Neutrophil (primary cell): ENCODE results near the gene ALDH8A1.

ENCODE experiments used
- H3K27ac ChIP-seq: fragments of 200-600 bp; sonication (generic); 2 replicates; pipeline ENCODE4 v1.5.1; 2016; ENCODE audit warnings: mild to moderate bottlenecking, moderate library complexity
- H3K27me3 ChIP-seq: fragments of 200-600 bp; sonication (generic); 2 replicates; pipeline ENCODE4 v1.6.0; 2016; ENCODE audit warnings: mild to moderate bottlenecking
- H3K36me3 ChIP-seq: fragments of 200-600 bp; sonication (generic); 2 replicates; pipeline ENCODE4 v1.5.1; 2017
- H3K4me1 ChIP-seq, 2 experiments: fragments of 200-600 bp in 1 of 2; sonication (generic) in 1 of 2; 1 replicate in 1 of 2; 2 replicates in 1 of 2; pipeline versions ENCODE4 v1.5.1 to v1.6.1; 2013 to 2016; ENCODE audit warnings: low read depth in 1 of 2, low read length in 1 of 2, mild to moderate bottlenecking in 1 of 2, moderate library complexity in 1 of 2; ENCODE audit not compliant: control insufficient read depth in 1 of 2, insufficient read depth in 1 of 2
- H3K4me3 ChIP-seq, 2 experiments: fragments of 200-600 bp in 1 of 2; sonication (generic) in 1 of 2; 1 replicate in 1 of 2; 2 replicates in 1 of 2; pipeline ENCODE4 v1.5.1; 2013 to 2016; ENCODE audit warnings: low read depth in 1 of 2, low read length in 1 of 2, mild to moderate bottlenecking in 1 of 2, moderate library complexity in 1 of 2
- H3K9me3 ChIP-seq: fragments of 200-600 bp; sonication (generic); 2 replicates; pipeline ENCODE4 v1.5.1; 2016
- CTCF ChIP-seq: fragments of 200-600 bp; sonication (generic); IDR thresholded peaks from 2 replicates; pipeline ENCODE4 v1.5.1; 2016; ENCODE audit warnings: antibody characterized with exemption

The ALDH8A1 gene

DNA sequence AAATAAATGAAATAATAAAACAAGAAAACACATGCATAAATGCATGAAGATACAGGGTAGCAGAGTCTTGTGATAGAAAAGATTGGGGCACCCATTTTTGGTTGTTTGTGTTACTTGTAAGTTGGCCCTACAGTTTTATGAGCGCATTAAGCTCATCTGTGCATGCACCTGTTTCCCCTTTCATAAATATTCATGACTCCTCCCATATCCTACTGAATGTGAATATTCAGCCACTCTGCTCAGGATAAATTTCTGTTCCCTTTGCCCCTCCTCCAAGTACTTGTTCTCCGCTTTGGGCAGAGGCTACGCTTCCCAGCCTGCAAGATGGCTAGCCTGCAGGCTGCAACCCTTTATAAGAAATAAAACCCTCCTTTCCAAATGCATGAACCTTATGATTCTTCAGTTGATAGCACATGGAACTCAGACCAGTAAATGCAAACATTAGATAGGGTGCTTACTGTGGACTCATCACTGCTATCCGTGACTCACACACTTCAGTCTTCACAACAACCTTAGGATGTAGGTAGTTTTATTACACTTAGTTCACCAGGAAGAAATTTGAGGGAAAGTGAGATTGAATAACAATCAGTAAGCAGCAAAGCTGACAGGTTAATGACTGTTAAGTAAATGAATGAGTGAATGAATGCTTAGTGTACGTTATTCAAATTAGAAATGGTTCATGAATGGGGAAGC, 15.0 kb downstream of the ALDH8A1 start:
- no peak overlapping the region for H3K27ac ChIP-seq

GRCh38 chr6:134932535-134933470, 17.1 kb downstream of the ALDH8A1 start:
- H3K27me3 ChIP-seq = no peaks in the 10 kb centered on the region
- H3K9me3 ChIP-seq = no peaks in the 10 kb centered on the region
- no peak for TF ChIP-seq CTCF
- no peak overlapping the region for H3K27ac ChIP-seq
- no peaks in the 10 kb centered on the region for H3K36me3 ChIP-seq
- H3K4me3 ChIP-seq = no peak overlapping the region
- H3K4me1 ChIP-seq = no peaks in the 10 kb centered on the region

More for the DNA sequence above, 15.0 kb downstream of the ALDH8A1 start:
- no peak for TF ChIP-seq CTCF
- no peaks in the 10 kb centered on the region for H3K4me1 ChIP-seq
- H3K9me3 ChIP-seq = no peaks in the 10 kb centered on the region
- H3K27me3 ChIP-seq = no peaks in the 10 kb centered on the region
- H3K36me3 ChIP-seq = no peaks in the 10 kb centered on the region
- no peak overlapping the region for H3K4me3 ChIP-seq

DNA sequence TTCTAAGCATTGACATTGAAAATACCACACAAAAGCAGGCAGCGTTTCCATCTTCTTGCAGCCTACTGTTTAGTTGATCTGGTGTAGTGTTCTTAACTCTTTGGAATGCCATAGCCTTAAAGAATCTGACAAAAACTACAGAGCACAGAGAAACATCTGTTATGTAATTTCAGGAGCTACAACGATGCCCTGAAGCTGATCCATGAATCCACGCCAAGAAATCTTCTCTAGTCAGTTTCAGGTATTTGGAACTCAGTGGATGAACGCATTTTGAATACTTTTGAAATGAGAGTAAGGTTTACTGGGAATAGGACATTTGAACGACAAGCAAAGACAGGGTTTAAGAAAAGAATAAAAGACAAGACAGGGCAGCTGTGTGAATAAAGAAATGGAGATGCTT, 17.8 kb downstream of the ALDH8A1 start:
- H3K4me3 ChIP-seq = no peak overlapping the region
- TF ChIP-seq CTCF = no peak
- no peaks in the 10 kb centered on the region for H3K36me3 ChIP-seq
- H3K27me3 ChIP-seq = no peaks in the 10 kb centered on the region
- H3K4me1 ChIP-seq = no peaks in the 10 kb centered on the region
- H3K9me3 ChIP-seq = no peaks in the 10 kb centered on the region
- H3K27ac ChIP-seq = no peak overlapping the region

DNA sequence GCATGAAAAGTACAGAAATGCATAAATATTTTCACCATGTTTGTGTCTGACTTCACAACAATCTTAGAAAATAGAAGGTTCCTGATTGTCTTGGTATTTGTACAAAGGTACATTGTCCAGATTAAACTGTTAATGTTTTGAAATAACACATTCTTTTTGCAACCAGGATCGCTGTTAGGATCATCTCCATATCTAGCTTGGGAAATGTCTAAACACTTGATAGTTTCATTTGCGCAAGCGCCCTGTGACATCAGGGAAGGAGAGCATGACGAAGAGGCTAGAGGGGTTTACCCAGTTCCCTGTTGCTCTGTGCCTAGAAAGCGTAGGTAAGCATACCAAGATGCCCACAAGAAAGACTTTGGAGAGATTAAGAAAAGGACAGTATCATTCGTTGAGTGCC, 19.4 kb downstream of the ALDH8A1 start:
- no peak for TF ChIP-seq CTCF
- Histone ChIP-seq H3K27ac (no peak overlapping the region), H3K36me3 (no peaks in the 10 kb centered on the region), H3K4me1 (no peaks in the 10 kb centered on the region), H3K4me3 (no peak overlapping the region), H3K27me3 (no peaks in the 10 kb centered on the region), H3K9me3 (no peaks in the 10 kb centered on the region)

DNA sequence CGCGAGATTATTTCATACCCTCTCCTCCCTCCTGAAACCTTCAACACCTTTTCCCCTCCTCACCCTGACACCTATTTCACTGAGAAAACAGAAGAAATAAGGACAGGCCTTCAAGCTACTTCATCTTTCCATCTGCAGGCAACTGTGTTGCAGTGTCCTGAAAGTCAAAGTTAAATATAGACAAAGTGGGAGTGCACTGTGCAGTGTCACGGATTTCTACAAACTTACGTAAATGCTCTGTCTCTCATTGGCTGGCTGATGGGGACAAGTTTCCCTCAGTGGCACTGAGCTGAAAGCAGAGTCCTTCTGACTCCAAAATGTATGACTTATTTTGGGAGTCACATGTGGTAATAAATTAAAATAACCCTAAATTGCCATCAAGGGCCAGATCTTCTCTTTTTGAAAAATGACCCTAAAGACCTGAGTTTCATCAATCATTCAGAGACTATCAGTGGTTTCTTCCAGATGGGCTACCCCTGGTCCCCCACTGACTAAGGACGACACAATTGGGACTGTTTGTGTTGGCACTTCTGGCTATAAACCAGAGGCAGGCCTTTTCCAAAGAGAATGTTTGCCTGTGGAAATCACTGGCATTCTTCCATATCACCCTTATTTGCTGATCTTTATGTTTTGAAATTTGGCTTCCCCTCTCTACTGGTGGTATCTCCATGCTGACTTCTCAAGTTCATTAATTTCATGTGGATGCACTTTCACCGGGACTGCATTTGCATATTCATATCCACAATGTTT, 21.6 kb downstream of the ALDH8A1 start:
- Histone ChIP-seq H3K27ac (no peak overlapping the region), H3K27me3 (no peaks in the 10 kb centered on the region), H3K4me3 (no peak overlapping the region), H3K4me1 (no peaks in the 10 kb centered on the region), H3K36me3 (no peaks in the 10 kb centered on the region), H3K9me3 (no peaks in the 10 kb centered on the region)
- TF ChIP-seq CTCF = no peak
